Measurements from ENCODE around the gene RAB44. TPM values are rescaled to one million over a fixed set of nuclear protein-coding genes. Genes with fewer than 3 reads are reported as not detected.

RAB44 gene
- total and polyA plus RNA-seq, 9 of the 15 experiments (the other 6 are each of a cell fraction or from before 2014, with no cell fraction given), result not detected

- no peak for FAIRE-seq
- H2AFZ ChIP-seq (ENCODE audit: low read depth, low read length), result no peak overlapping the region
- POLR2A ChIA-PET, result interaction anchor here (0.6 to 1.0 kb wide), 4 partner anchors 13 to 459 kb away, joined by 3 to 4 read pairs (median 3); no protein-coding TSS in a partner anchor
- H3K4me2 ChIP-seq (ENCODE audit: insufficient read depth, low read length), result no peak overlapping the region
- H3K4me1 ChIP-seq (replicated peaks in 1 of 2; ENCODE audit: control insufficient read depth in 2 of 2, insufficient read depth in 2 of 2, low read length in 2 of 2), result no peaks in the 10 kb centered on the region; a peak in 1 of 5 replicates
- no peak for ATAC-seq
- H3K9me3 ChIP-seq (replicated peaks; ENCODE audit: control insufficient read depth, insufficient read depth, low read depth, low read length), result no peaks in the 10 kb centered on the region
- intact Hi-C loops (cut with micrococcal nuclease), result no loop called here
- CTCF ChIA-PET (ENCODE audit: low intra/inter-chr PET ratio), result no interaction called here
- BruUV-seq (replicated peaks), result no TSS peak
- in situ Hi-C loops (cut with MboI), result loop anchor here (10.0 kb wide), 1 partner anchor 128 kb away; no protein-coding TSS in a partner anchor
- no peak overlapping the region for H3K9ac ChIP-seq (ENCODE audit: insufficient read depth in 1 of 2, low read depth in 2 of 2, low read length in 2 of 2)
- H4K20me1 ChIP-seq (replicated peaks; ENCODE audit: control insufficient read depth, insufficient read depth, low read length), result peaks cover 10% of the 10 kb centered on the region; the same call in 1 of the 2 replicates
- WGBS (ENCODE audit: insufficient coverage, low coverage, missing lambda C conversion rate), result 17% methylated on average over 6 of the region's 6 CpGs
- H3K27ac ChIP-seq (ENCODE audit: extremely low read depth, low read depth, low read length), result no peak overlapping the region
- peaks cover 0 to 17% of the 10 kb centered on the region in 2 experiments; a peak in 2 of 5 replicates for H3K27me3 ChIP-seq (ENCODE audit: control insufficient read depth in 2 of 2, insufficient read depth in 2 of 2, low read length in 2 of 2)
- no peak overlapping the region for H3K4me3 ChIP-seq
- H3K9me1 ChIP-seq (ENCODE audit: control insufficient read depth, insufficient read depth, low read length), result no peaks in the 10 kb centered on the region
- no peaks in the 10 kb centered on the region for H3K36me3 ChIP-seq (ENCODE audit: control insufficient read depth, insufficient read depth, low read length)
- no peaks in the 10 kb centered on the region for H3K79me2 ChIP-seq (ENCODE audit: control insufficient read depth, insufficient read depth, low read length)
- no peak for DNase-seq (ENCODE audit: extremely low read depth in 1 of 4, low spot score in 3 of 4)
- TF ChIP-seq ZNF316 (IDR thresholded peaks at IDR 0.05), result no peak
- no peak for TF ChIP-seq MYBL2 (IDR thresholded peaks at IDR 0.05; ENCODE audit: low read depth)
- TF ChIP-seq MYBL2 (CRISPR knock-in tag; IDR thresholded peaks at IDR 0.05; ENCODE audit: borderline replicate concordance), result no peak
- TF ChIP-seq, protein P1, sequence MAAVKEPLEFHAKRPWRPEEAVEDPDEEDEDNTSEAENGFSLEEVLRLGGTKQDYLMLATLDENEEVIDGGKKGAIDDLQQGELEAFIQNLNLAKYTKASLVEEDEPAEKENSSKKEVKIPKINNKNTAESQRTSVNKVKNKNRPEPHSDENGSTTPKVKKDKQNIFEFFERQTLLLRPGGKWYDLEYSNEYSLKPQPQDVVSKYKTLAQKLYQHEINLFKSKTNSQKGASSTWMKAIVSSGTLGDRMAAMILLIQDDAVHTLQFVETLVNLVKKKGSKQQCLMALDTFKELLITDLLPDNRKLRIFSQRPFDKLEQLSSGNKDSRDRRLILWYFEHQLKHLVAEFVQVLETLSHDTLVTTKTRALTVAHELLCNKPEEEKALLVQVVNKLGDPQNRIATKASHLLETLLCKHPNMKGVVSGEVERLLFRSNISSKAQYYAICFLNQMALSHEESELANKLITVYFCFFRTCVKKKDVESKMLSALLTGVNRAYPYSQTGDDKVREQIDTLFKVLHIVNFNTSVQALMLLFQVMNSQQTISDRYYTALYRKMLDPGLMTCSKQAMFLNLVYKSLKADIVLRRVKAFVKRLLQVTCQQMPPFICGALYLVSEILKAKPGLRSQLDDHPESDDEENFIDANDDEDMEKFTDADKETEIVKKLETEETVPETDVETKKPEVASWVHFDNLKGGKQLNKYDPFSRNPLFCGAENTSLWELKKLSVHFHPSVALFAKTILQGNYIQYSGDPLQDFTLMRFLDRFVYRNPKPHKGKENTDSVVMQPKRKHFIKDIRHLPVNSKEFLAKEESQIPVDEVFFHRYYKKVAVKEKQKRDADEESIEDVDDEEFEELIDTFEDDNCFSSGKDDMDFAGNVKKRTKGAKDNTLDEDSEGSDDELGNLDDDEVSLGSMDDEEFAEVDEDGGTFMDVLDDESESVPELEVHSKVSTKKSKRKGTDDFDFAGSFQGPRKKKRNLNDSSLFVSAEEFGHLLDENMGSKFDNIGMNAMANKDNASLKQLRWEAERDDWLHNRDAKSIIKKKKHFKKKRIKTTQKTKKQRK (IDR thresholded peaks at IDR 0.05; ENCODE audit: borderline replicate concordance, low read depth, low read length), result no peak
- TF ChIP-seq GTF2F1 (IDR thresholded peaks at IDR 0.05; ENCODE audit: low read depth, low read length), result no peak
- TF ChIP-seq ZC3H4 (CRISPR knock-in tag; IDR thresholded peaks at IDR 0.05; ENCODE audit: borderline replicate concordance), result no peak
- no peak for TF ChIP-seq DMBX1 (CRISPR knock-in tag; IDR thresholded peaks at IDR 0.05; ENCODE audit: borderline replicate concordance)
- no peak for TF ChIP-seq NFATC3 (IDR thresholded peaks at IDR 0.05)
- no peak for TF ChIP-seq NR3C1 (CRISPR knock-in tag; IDR thresholded peaks at IDR 0.05)
- TF ChIP-seq, protein P2, sequence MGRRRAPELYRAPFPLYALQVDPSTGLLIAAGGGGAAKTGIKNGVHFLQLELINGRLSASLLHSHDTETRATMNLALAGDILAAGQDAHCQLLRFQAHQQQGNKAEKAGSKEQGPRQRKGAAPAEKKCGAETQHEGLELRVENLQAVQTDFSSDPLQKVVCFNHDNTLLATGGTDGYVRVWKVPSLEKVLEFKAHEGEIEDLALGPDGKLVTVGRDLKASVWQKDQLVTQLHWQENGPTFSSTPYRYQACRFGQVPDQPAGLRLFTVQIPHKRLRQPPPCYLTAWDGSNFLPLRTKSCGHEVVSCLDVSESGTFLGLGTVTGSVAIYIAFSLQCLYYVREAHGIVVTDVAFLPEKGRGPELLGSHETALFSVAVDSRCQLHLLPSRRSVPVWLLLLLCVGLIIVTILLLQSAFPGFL (CRISPR knock-in tag; IDR thresholded peaks at IDR 0.05), result no peak
- no peak for TF ChIP-seq DNMT1 (IDR thresholded peaks at IDR 0.05)
- no peak for TF ChIP-seq ZFP36 (IDR thresholded peaks at IDR 0.05; ENCODE audit: low read depth, low read length, partially characterized antibody)
- TF ChIP-seq BRD4 (IDR thresholded peaks at IDR 0.05), result no peak
- TF ChIP-seq MAFG (tag; conservative IDR thresholded peaks at IDR 0.05), result no peak
- no peak for TF ChIP-seq RAD21 (CRISPR knock-in tag; conservative IDR thresholded peaks at IDR 0.05 in 1 of 2, IDR thresholded peaks at IDR 0.05 in 1 of 2)
- TF ChIP-seq RBM14 (IDR thresholded peaks at IDR 0.05; ENCODE audit: borderline replicate concordance, insufficient read depth, low read depth, low read length), result no peak
Measured at GRCh38 chr6:36752886-36753506, 55.4 kb downstream of the RAB44 start.

Data from K562 (cell line).